HepG2 (cell line): Measurements from ENCODE around the gene LY6G5B. TPM values are rescaled to one million over a fixed set of nuclear protein-coding genes. Genes with fewer than 3 reads are reported as not detected.

ENCODE experiments used
- ATF7 ChIP-seq, 2 experiments: fragments of 450-650 bp in 1 of 2; sonication (generic) in 1 of 2; formaldehyde crosslinking in 1 of 2; IDR thresholded peaks; 2 replicates each; pipeline versions ENCODE4 v1.4.0 to v1.6.1; 2016 to 2020; ENCODE audit warnings: antibody characterized with exemption in 1 of 2, mild to moderate bottlenecking in 1 of 2, missing genetic modification reagents in 1 of 2
- ATM ChIP-seq: fragments of 450-650 bp; IDR thresholded peaks from 2 replicates; pipeline ENCODE4 v1.7.1; 2017; ENCODE audit warnings: mild to moderate bottlenecking, borderline replicate concordance
- BHLHE40 ChIP-seq: IDR thresholded peaks from 2 replicates; pipeline ENCODE4 v1.6.1; 2011; ENCODE audit warnings: low read length, improper control_type of control experiment
- FLYWCH1 ChIP-seq: sonication (generic); formaldehyde crosslinking; IDR thresholded peaks from 2 replicates; pipeline ENCODE4 v1.8.1; 2023; ENCODE audit warnings: mild to moderate bottlenecking, missing genetic modification reagents
- FOXK2 ChIP-seq: fragments of 450-650 bp; IDR thresholded peaks from 2 replicates; pipeline ENCODE4 v1.6.1; 2016
- FOXP1 ChIP-seq, 2 experiments: fragments of 450-650 bp in 1 of 2; IDR thresholded peaks; 2 replicates each; pipeline ENCODE4 v1.6.1; 2017 to 2018; ENCODE audit warnings: antibody characterized with exemption in 1 of 2
- GPBP1L1 ChIP-seq: sonication (generic); formaldehyde crosslinking; IDR thresholded peaks from 2 replicates; pipeline ENCODE4 v1.5.0; 2020; ENCODE audit warnings: mild to moderate bottlenecking, missing genetic modification reagents
- GPN1 ChIP-seq: sonication (generic); formaldehyde crosslinking; IDR thresholded peaks from 2 replicates; pipeline ENCODE4 v1.5.1; 2020; ENCODE audit warnings: missing genetic modification reagents, borderline replicate concordance
- PCBP1 ChIP-seq: fragments of 200-400 bp; formaldehyde crosslinking; IDR thresholded peaks from 2 replicates; pipeline ENCODE4 v1.6.1; 2017; ENCODE audit warnings: mild to moderate bottlenecking, low read depth, low read length, borderline replicate concordance
- POLR2G ChIP-seq: fragments of 200-400 bp; formaldehyde crosslinking; IDR thresholded peaks from 2 replicates; pipeline ENCODE4 v1.6.1; 2018; ENCODE audit warnings: mild to moderate bottlenecking, low read depth, low read length, moderate library complexity
- STAT5B ChIP-seq: sonication (generic); formaldehyde crosslinking; IDR thresholded peaks from 2 replicates; pipeline ENCODE4 v1.4.0; 2020; ENCODE audit warnings: missing genetic modification reagents
- TBL1XR1 ChIP-seq: fragments of 150-350 bp; IDR thresholded peaks from 2 replicates; pipeline ENCODE4 v1.6.1; 2014; ENCODE audit warnings: borderline replicate concordance, low read length; ENCODE audit not compliant: partially characterized antibody
- U2AF1 ChIP-seq: fragments of 200-400 bp; formaldehyde crosslinking; optimal IDR thresholded peaks from 2 replicates; pipeline ENCODE3; 2017; ENCODE audit warnings: mild to moderate bottlenecking, low read depth, low read length
- ZFX ChIP-seq: sonication (generic); formaldehyde crosslinking; IDR thresholded peaks from 2 replicates; pipeline ENCODE4 v1.4.0; 2020; ENCODE audit warnings: mild to moderate bottlenecking, low read depth, missing genetic modification reagents, moderate library complexity
- ZNF10 ChIP-seq: sonication (generic); formaldehyde crosslinking; IDR thresholded peaks from 2 replicates; pipeline ENCODE4 v1.4.0; 2020; ENCODE audit warnings: mild to moderate bottlenecking, low read depth, missing genetic modification reagents, borderline replicate concordance
- ZNF142 ChIP-seq: sonication (generic); formaldehyde crosslinking; IDR thresholded peaks from 2 replicates; pipeline ENCODE4 v1.4.0; 2020; ENCODE audit warnings: missing genetic modification reagents
- ZNF446 ChIP-seq: sonication (generic); formaldehyde crosslinking; IDR thresholded peaks from 2 replicates; pipeline ENCODE4 v1.5.0; 2020; ENCODE audit warnings: mild to moderate bottlenecking, missing genetic modification reagents
- ZNF576 ChIP-seq: sonication (generic); formaldehyde crosslinking; IDR thresholded peaks from 2 replicates; pipeline ENCODE4 v1.4.0; 2020; ENCODE audit warnings: mild to moderate bottlenecking, missing genetic modification reagents
- polyA plus RNA-seq, 8 experiments: library from polyadenylated mRNA; depleted of rRNA in 3 of 8; stranded (reverse) in 7 of 8; unstranded in 1 of 8; fragments of >200 nt; fragmentation: Illumina TruSeq in 4 of 8; extraction: Trizol in 4 of 8; gene quantifications; 2 replicates each; pipeline versions ENCODE4 v1.2.1 to v1.2.3, GENCODE V29; 2011 to 2016; ENCODE audit warnings: low read depth in 4 of 8, missing spikeins in 1 of 8, mixed read lengths in 1 of 8; ENCODE audit not compliant: insufficient read depth in 1 of 8
- total RNA-seq, 5 experiments: library from RNA; depleted of rRNA; stranded (reverse); fragments of >200 nt; fragmentation: Illumina TruSeq; extraction: Trizol; gene quantifications; 2 replicates each; pipeline ENCODE4 v1.2.3, GENCODE V29; 2016; ENCODE audit warnings: low read depth in 1 of 5

Gene LY6G5B
- total and polyA plus RNA-seq, 2 of the 13 experiments (the other 11 are each of a cell fraction or from before 2014, with no cell fraction given) = 7.8 to 15.7 TPM

- TF ChIP-seq STAT5B (CRISPR knock-in tag) (no peak; the same call in 1 of the 2 replicates), ZNF576 (peak; percentile 90; the same call in 1 of the 2 replicates), TBL1XR1 (peak; percentile 88), ATF7 (IDR thresholded peaks at IDR 0.05) (no peak), ATF7 (CRISPR knock-in tag; IDR thresholded peaks at IDR 0.05) (peak; percentile 58; the same call in 1 of the 2 replicates), ZNF446 (CRISPR knock-in tag) (no peak), FLYWCH1 (no peak), ZFX (CRISPR knock-in tag) (peak; percentile 97), FOXK2 (peak; percentile 67), GPBP1L1 (CRISPR knock-in tag) (no peak), U2AF1 (no peak), POLR2G (peak; percentile 91), ZNF10 (CRISPR knock-in tag) (no peak), BHLHE40 (peak; percentile 15), FOXP1 (IDR thresholded peaks at IDR 0.05) (no peak), FOXP1 (CRISPR knock-in tag; IDR thresholded peaks at IDR 0.05) (peak; percentile 26; the same call in 1 of the 2 replicates), ZNF142 (CRISPR knock-in tag) (peak; percentile 41; the same call in 1 of the 2 replicates), GPN1 (CRISPR knock-in tag) (peak; percentile 77; the same call in 1 of the 2 replicates), PCBP1 (peak; percentile 98), ATM (no peak)
These were observed 4.1 kb upstream of the LY6G5B start, which contains the start of gene CSNK2B (continued) for GRCh38 chr6:31665501-31666336.
